K562 (cell line): ENCODE measurements around the gene CLSTN1. TPM values are rescaled to one million over a fixed set of nuclear protein-coding genes. Genes with fewer than 3 reads are reported as not detected.

ENCODE experiments used
- DACH1 ChIP-seq: fragments of 450-650 bp; IDR thresholded peaks from 2 replicates; pipeline ENCODE4 v1.6.1; 2018; ENCODE audit not compliant: partially characterized antibody
- FOXA3 ChIP-seq, 2 experiments: fragments of 450-650 bp in 1 of 2; sonication (generic) in 1 of 2; formaldehyde crosslinking; IDR thresholded peaks in 1 of 2; conservative IDR thresholded peaks in 1 of 2; 2 replicates each; pipeline versions ENCODE4 v1.4.0 to v1.8.0; 2020 to 2022; ENCODE audit warnings: mild to moderate bottlenecking in 2 of 2, missing genetic modification reagents in 1 of 2
- TSC22D4 ChIP-seq: fragments of 450-650 bp; IDR thresholded peaks from 2 replicates; pipeline ENCODE4 v1.6.1; 2016; ENCODE audit warnings: missing genetic modification characterization, missing biosample characterization, control low read depth
- polyA plus RNA-seq, 8 experiments: library from polyadenylated mRNA; depleted of rRNA in 4 of 8; stranded (reverse) in 5 of 8; unstranded in 3 of 8; fragments of >200 nt; fragmentation: Nextera tagmentation in 2 of 8; fragmentation: Illumina TruSeq in 1 of 8; extraction: Ambion mirVana in 2 of 8; extraction: Trizol in 1 of 8; gene quantifications; 2 replicates each; pipeline versions ENCODE4 v1.2.1 to v1.2.3, GENCODE V29; 2011 to 2014; ENCODE audit warnings: inconsistent platforms in 1 of 8, missing spikeins in 1 of 8
- total RNA-seq, 7 experiments: library from RNA; depleted of rRNA in 6 of 7; stranded (reverse); fragments of >200 nt in 6 of 7; fragmentation: Illumina TruSeq in 2 of 7; extraction: Trizol in 2 of 7; gene quantifications; 2 replicates each; pipeline versions ENCODE4 v1.2.1 to v1.2.3, GENCODE V29; 2011 to 2021; ENCODE audit warnings: low replicate concordance in 1 of 7
- TF ChIP-seq, protein P1 (sequence below), 2 experiments: fragments of 450-650 bp; IDR thresholded peaks; 2 replicates each; pipeline ENCODE4 v1.6.1; 2016; ENCODE audit warnings: mild to moderate bottlenecking in 2 of 2, borderline replicate concordance in 1 of 2, low read depth in 1 of 2, moderate library complexity in 1 of 2
- TF ChIP-seq, protein P2 (sequence below): sonication (generic); formaldehyde crosslinking; IDR thresholded peaks from 2 replicates; pipeline ENCODE4 v1.8.0; 2023; ENCODE audit warnings: mild to moderate bottlenecking, missing genetic modification reagents
- TF ChIP-seq, protein P3 (sequence below): fragments of 250-450 bp; sonication (Bioruptor Pico); IDR thresholded peaks from 2 replicates; pipeline ENCODE4 v1.4.0; 2020

The CLSTN1 gene
- total and polyA plus RNA-seq, 9 of the 15 experiments (the other 6 are each of a cell fraction or from before 2014, with no cell fraction given) = 1.1 to 32.5 (median 13.3) TPM

- TF ChIP-seq, protein P1, sequence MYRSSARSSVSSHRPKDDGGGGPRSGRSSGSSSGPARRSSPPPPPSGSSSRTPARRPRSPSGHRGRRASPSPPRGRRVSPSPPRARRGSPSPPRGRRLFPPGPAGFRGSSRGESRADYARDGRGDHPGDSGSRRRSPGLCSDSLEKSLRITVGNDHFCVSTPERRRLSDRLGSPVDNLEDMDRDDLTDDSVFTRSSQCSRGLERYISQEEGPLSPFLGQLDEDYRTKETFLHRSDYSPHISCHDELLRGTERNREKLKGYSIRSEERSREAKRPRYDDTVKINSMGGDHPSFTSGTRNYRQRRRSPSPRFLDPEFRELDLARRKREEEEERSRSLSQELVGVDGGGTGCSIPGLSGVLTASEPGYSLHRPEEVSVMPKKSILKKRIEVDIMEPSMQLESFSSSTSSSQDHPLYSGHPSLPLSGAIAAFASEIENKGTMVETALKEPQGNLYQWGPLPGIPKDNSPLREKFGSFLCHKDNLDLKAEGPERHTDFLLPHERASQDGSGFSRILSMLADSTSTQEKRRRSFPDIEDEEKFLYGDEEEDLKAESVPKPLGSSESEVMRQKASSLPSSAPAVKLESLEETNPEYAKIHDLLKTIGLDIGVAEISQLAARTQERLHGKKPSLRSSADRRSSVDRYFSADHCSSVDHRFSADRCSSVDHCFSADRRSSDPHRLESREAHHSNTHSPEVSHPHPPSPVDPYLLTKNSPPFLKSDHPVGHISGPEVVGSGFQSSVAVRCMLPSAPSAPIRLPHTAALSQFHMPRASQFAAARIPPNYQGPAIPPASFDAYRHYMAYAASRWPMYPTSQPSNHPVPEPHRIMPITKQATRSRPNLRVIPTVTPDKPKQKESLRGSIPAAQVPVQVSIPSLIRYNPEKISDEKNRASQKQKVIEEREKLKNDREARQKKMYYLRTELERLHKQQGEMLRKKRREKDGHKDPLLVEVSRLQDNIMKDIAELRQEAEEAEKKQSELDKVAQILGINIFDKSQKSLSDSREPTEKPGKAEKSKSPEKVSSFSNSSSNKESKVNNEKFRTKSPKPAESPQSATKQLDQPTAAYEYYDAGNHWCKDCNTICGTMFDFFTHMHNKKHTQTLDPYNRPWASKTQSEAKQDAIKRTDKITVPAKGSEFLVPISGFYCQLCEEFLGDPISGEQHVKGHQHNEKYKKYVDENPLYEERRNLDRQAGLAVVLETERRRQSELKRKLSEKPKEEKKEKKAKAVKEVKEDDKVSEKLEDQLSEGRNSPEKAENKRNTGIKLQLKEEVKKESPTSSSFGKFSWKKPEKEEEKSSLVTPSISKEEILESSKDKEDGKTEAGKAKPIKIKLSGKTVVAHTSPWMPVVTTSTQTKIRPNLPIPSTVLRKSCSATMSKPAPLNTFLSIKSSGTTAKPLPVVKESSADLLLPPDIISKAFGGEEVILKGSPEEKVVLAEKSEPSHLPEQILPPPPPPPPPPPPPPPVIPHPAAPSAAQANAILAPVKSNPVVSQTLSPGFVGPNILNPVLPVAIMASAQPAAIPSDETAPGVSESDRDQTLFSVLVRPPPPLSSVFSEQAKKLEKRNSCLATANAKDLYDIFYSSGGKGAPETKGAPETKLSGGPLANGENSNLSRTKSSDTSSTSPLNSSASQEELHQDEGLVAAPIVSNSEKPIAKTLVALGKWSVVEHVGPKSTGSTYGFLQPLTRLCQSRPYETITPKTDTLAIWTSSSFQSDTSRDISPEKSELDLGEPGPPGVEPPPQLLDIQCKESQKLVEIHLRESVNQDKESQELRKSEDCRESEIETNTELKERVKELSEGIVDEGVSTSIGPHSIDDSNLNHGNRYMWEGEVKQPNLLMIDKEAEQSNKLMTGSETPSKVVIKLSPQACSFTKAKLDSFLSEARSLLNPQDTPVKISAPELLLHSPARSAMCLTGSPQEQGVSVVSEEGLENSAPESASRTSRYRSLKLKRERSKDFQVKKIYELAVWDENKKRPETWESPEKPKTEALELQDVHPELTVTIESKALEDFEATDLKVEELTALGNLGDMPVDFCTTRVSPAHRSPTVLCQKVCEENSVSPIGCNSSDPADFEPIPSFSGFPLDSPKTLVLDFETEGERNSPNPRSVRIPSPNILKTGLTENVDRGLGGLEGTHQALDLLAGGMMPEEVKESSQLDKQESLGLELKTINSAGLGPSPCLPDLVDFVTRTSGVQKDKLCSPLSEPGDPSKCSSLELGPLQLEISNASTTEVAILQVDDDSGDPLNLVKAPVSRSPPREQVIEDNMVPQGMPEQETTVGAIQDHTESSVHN (IDR thresholded peaks at IDR 0.05; ENCODE audit: borderline replicate concordance in 1 of 2, low read depth in 1 of 2) = peak in 1 of 2 experiments; percentile 82; a peak in 2 of 4 replicates
- TF ChIP-seq, protein P2, sequence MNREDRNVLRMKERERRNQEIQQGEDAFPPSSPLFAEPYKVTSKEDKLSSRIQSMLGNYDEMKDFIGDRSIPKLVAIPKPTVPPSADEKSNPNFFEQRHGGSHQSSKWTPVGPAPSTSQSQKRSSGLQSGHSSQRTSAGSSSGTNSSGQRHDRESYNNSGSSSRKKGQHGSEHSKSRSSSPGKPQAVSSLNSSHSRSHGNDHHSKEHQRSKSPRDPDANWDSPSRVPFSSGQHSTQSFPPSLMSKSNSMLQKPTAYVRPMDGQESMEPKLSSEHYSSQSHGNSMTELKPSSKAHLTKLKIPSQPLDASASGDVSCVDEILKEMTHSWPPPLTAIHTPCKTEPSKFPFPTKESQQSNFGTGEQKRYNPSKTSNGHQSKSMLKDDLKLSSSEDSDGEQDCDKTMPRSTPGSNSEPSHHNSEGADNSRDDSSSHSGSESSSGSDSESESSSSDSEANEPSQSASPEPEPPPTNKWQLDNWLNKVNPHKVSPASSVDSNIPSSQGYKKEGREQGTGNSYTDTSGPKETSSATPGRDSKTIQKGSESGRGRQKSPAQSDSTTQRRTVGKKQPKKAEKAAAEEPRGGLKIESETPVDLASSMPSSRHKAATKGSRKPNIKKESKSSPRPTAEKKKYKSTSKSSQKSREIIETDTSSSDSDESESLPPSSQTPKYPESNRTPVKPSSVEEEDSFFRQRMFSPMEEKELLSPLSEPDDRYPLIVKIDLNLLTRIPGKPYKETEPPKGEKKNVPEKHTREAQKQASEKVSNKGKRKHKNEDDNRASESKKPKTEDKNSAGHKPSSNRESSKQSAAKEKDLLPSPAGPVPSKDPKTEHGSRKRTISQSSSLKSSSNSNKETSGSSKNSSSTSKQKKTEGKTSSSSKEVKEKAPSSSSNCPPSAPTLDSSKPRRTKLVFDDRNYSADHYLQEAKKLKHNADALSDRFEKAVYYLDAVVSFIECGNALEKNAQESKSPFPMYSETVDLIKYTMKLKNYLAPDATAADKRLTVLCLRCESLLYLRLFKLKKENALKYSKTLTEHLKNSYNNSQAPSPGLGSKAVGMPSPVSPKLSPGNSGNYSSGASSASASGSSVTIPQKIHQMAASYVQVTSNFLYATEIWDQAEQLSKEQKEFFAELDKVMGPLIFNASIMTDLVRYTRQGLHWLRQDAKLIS = no peak; the same call in 1 of the 2 replicates
- peak; percentile 66 for TF ChIP-seq DACH1
- peak; percentile 37 to 46; a peak in 3 of 4 replicates for TF ChIP-seq FOXA3 (CRISPR knock-in tag; conservative IDR thresholded peaks at IDR 0.05 in 1 of 2, IDR thresholded peaks at IDR 0.05 in 1 of 2)
- TF ChIP-seq, protein P3, sequence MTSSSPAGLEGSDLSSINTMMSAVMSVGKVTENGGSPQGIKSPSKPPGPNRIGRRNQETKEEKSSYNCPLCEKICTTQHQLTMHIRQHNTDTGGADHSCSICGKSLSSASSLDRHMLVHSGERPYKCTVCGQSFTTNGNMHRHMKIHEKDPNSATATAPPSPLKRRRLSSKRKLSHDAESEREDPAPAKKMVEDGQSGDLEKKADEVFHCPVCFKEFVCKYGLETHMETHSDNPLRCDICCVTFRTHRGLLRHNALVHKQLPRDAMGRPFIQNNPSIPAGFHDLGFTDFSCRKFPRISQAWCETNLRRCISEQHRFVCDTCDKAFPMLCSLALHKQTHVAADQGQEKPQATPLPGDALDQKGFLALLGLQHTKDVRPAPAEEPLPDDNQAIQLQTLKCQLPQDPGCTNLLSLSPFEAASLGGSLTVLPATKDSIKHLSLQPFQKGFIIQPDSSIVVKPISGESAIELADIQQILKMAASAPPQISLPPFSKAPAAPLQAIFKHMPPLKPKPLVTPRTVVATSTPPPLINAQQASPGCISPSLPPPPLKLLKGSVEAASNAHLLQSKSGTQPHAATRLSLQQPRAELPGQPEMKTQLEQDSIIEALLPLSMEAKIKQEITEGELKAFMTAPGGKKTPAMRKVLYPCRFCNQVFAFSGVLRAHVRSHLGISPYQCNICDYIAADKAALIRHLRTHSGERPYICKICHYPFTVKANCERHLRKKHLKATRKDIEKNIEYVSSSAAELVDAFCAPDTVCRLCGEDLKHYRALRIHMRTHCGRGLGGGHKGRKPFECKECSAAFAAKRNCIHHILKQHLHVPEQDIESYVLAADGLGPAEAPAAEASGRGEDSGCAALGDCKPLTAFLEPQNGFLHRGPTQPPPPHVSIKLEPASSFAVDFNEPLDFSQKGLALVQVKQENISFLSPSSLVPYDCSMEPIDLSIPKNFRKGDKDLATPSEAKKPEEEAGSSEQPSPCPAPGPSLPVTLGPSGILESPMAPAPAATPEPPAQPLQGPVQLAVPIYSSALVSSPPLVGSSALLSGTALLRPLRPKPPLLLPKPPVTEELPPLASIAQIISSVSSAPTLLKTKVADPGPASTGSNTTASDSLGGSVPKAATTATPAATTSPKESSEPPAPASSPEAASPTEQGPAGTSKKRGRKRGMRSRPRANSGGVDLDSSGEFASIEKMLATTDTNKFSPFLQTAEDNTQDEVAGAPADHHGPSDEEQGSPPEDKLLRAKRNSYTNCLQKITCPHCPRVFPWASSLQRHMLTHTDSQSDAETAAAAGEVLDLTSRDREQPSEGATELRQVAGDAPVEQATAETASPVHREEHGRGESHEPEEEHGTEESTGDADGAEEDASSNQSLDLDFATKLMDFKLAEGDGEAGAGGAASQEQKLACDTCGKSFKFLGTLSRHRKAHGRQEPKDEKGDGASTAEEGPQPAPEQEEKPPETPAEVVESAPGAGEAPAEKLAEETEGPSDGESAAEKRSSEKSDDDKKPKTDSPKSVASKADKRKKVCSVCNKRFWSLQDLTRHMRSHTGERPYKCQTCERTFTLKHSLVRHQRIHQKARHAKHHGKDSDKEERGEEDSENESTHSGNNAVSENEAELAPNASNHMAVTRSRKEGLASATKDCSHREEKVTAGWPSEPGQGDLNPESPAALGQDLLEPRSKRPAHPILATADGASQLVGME (CRISPR knock-in tag) = peak; percentile 85
- no peak for TF ChIP-seq TSC22D4 (tag)
Measured at GRCh38 chr1:9717193-9718005, 106.4 kb downstream of the CLSTN1 start (continued).
